OCI-LY1 (cell line): ENCODE data around the gene STUM.

Experiments used
- H2AFZ ChIP-seq: fragments of 200-600 bp; sonication (generic), shearing (Covaris generic); 2 replicates; pipeline ENCODE4 v1.6.0; 2014; ENCODE audit warnings: antibody characterized with exemption, mild to moderate bottlenecking, low read length
- H3F3A ChIP-seq: fragments of 200-600 bp; sonication (generic), shearing (Covaris generic); 2 replicates; pipeline ENCODE4 v1.6.0; 2014; ENCODE audit warnings: mild to moderate bottlenecking, antibody characterized with exemption, low read length, moderate library complexity; ENCODE audit not compliant: insufficient read depth
- H3K27ac ChIP-seq: fragments of 200-600 bp; sonication (generic); 2 replicates; pipeline ENCODE4 v1.5.1; 2014; ENCODE audit warnings: low read length, mixed run types, mild to moderate bottlenecking, low read depth; ENCODE audit not compliant: poor library complexity, severe bottlenecking
- H3K27me3 ChIP-seq: fragments of 200-600 bp; sonication (generic); 2 replicates; pipeline ENCODE4 v1.6.0; 2014; ENCODE audit warnings: antibody characterized with exemption, mild to moderate bottlenecking, low read length, moderate library complexity; ENCODE audit not compliant: insufficient read depth
- H3K36me3 ChIP-seq: fragments of 200-600 bp; sonication (generic); 2 replicates; pipeline ENCODE4 v1.6.1; 2014; ENCODE audit warnings: mild to moderate bottlenecking, antibody characterized with exemption, low read length, moderate library complexity, mixed read lengths; ENCODE audit not compliant: insufficient read depth
- H3K4me1 ChIP-seq: fragments of 200-600 bp; sonication (generic); 2 replicates; pipeline ENCODE4 v1.5.1; 2014; ENCODE audit warnings: mild to moderate bottlenecking, low read length, moderate library complexity; ENCODE audit not compliant: insufficient read depth, severe bottlenecking
- H3K4me2 ChIP-seq: fragments of 200-600 bp; sonication (generic), shearing (Covaris generic); 2 replicates; pipeline ENCODE4 v1.6.1; 2014; ENCODE audit warnings: low read length
- H3K4me3 ChIP-seq: fragments of 200-600 bp; sonication (generic); 2 replicates; pipeline ENCODE4 v1.5.1; 2014; ENCODE audit warnings: low read length, low read depth, mild to moderate bottlenecking, mixed read lengths; ENCODE audit not compliant: poor library complexity, severe bottlenecking
- H3K79me2 ChIP-seq: fragments of 200-600 bp; shearing (Covaris generic); 2 replicates; pipeline ENCODE4 v1.6.1; 2016; ENCODE audit warnings: mixed run types, low read length, mixed read lengths; ENCODE audit not compliant: insufficient read depth
- H3K9ac ChIP-seq: fragments of 200-600 bp; sonication (generic), shearing (Covaris generic); 2 replicates; pipeline ENCODE4 v1.6.1; 2014; ENCODE audit warnings: mild to moderate bottlenecking, low read length, mixed read lengths
- H3K9me2 ChIP-seq: fragments of 200-600 bp; sonication (generic), shearing (Covaris generic); 2 replicates; pipeline ENCODE4 v1.6.1; 2014; ENCODE audit warnings: low read depth, mild to moderate bottlenecking, low read length, mixed read lengths
- H3K9me3 ChIP-seq: fragments of 200-600 bp; shearing (Covaris generic); 2 replicates; pipeline ENCODE4 v1.6.1; 2014; ENCODE audit warnings: low read length, mixed read lengths
- H4K20me1 ChIP-seq: fragments of 200-600 bp; sonication (generic), shearing (Covaris generic); 2 replicates; pipeline ENCODE4 v1.6.0; 2016; ENCODE audit warnings: mild to moderate bottlenecking, low read length; ENCODE audit not compliant: insufficient read depth
- EZH2 ChIP-seq: fragments of 200-600 bp; sonication (generic), shearing (Covaris generic); IDR thresholded peaks from 2 replicates; pipeline ENCODE4 v1.8.0; 2017; ENCODE audit warnings: borderline replicate concordance, mixed run types, mild to moderate bottlenecking, antibody characterized with exemption, low read length, moderate library complexity, mixed read lengths
- TF ChIP-seq, protein P1 (sequence below): fragments of 200-600 bp; sonication (generic), shearing (Covaris generic); IDR thresholded peaks from 2 replicates; pipeline ENCODE4 v1.5.1; 2017; ENCODE audit warnings: mild to moderate bottlenecking, antibody characterized with exemption, low read length, moderate library complexity, mixed read lengths

The STUM gene

DNA sequence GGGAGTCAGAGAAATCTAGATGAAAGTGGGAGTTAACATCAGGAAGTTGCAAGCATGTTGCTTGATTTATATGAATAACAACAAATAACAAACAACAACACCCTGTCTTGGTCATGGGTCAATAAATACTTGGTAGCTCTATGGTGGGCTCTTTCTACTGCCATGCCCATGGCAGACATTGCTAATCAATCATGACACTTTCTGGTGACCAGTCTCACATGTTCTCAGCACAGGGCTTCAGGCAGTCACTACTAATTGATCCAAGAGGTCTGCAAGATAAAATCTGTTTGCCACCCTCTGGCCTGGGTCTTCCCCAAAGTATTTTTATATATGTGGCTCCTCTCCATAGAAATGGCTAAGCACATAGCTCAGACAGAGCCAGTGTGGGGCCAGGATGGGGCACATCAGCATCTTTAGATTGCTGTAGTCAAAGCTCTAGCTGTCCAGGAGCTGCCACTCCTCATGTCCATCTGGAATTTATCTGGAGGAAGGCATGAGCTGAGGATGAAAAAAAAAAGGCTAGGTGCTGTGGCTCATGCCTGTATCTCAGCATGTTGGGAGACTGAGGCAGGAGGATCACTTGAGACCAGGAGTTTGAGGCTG is 51.2 kb downstream of the STUM start:
- Histone ChIP-seq H3K4me2 (no peak overlapping the region), H3K27me3 (peaks cover 4% of the 10 kb centered on the region; the same call in 1 of the 2 replicates), H3K9me2 (no peaks in the 10 kb centered on the region), H3K79me2 (no peaks in the 10 kb centered on the region), H3K4me3 (no peak overlapping the region), H3F3A (no peaks in the 10 kb centered on the region), H3K27ac (no peak overlapping the region), H3K36me3 (no peaks in the 10 kb centered on the region), H4K20me1 (no peaks in the 10 kb centered on the region), H3K9me3 (no peaks in the 10 kb centered on the region), H2AFZ (no peak overlapping the region), H3K9ac (no peak overlapping the region), H3K4me1 (no peaks in the 10 kb centered on the region)
- no peak for TF ChIP-seq EZH2
- TF ChIP-seq, protein P1, sequence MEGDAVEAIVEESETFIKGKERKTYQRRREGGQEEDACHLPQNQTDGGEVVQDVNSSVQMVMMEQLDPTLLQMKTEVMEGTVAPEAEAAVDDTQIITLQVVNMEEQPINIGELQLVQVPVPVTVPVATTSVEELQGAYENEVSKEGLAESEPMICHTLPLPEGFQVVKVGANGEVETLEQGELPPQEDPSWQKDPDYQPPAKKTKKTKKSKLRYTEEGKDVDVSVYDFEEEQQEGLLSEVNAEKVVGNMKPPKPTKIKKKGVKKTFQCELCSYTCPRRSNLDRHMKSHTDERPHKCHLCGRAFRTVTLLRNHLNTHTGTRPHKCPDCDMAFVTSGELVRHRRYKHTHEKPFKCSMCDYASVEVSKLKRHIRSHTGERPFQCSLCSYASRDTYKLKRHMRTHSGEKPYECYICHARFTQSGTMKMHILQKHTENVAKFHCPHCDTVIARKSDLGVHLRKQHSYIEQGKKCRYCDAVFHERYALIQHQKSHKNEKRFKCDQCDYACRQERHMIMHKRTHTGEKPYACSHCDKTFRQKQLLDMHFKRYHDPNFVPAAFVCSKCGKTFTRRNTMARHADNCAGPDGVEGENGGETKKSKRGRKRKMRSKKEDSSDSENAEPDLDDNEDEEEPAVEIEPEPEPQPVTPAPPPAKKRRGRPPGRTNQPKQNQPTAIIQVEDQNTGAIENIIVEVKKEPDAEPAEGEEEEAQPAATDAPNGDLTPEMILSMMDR: no peak

DNA sequence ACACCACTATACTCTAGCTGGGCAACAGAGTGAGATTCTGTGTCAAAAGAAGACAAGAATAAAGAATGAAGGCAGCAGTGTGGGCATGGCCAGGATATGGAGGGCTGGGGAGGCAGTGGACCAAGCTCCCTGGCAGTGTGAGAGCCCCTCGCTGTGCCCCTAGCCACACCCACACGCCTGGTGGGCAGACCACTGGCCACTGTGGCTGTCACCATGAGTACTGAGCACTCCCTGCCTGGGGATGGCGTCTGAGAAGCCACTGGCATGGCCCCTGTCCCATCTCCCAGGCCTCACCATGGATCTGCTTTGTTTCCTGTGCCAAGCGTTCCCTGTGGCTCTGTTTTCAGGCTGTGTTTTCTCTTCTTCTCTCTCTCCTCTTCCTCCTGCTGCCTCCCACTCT is 51.7 kb downstream of the STUM start:
- no peaks in the 10 kb centered on the region for H3K9me3 ChIP-seq

DNA sequence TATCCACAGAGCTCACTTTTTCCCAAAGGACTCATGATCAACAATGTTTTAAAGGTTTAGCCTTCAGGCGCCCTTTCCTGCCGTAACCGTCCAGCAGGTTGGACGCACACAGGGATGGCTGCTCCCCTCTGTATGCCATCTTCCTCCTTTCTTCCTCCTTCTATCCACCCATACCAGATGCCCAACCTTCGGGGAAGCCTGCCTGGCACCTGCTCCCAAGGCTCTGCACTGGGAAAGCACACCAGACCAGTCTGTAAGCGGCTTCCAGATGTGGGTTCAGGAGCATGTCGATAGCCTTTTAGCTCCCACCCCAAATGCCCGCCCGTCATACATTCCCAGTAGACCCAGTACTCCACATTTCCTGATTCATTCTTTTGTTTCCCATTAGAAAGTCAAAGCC is 52.9 kb downstream of the STUM start:
- Histone ChIP-seq H3K27me3 (peaks cover 4% of the 10 kb centered on the region; the same call in 1 of the 2 replicates), H3K9ac (no peak overlapping the region), H3K9me3 (no peaks in the 10 kb centered on the region), H3K4me1 (no peaks in the 10 kb centered on the region), H4K20me1 (no peaks in the 10 kb centered on the region), H2AFZ (no peak overlapping the region), H3K4me2 (no peak overlapping the region), H3K79me2 (no peaks in the 10 kb centered on the region), H3K27ac (no peak overlapping the region), H3F3A (no peaks in the 10 kb centered on the region), H3K36me3 (no peaks in the 10 kb centered on the region), H3K4me3 (no peak overlapping the region), H3K9me2 (no peaks in the 10 kb centered on the region)
- TF ChIP-seq, protein P1: no peak
- TF ChIP-seq EZH2: no peak

More for the DNA sequence above, 51.7 kb downstream of the STUM start:
- no peaks in the 10 kb centered on the region for H3F3A ChIP-seq
- H3K4me2 ChIP-seq: no peak overlapping the region
- peaks cover 4% of the 10 kb centered on the region; the same call in 1 of the 2 replicates for H3K27me3 ChIP-seq
- H3K4me1 ChIP-seq: no peaks in the 10 kb centered on the region
- no peak overlapping the region for H3K4me3 ChIP-seq
- H3K36me3 ChIP-seq: no peaks in the 10 kb centered on the region
- no peak overlapping the region for H3K27ac ChIP-seq
- TF ChIP-seq, protein P1: no peak
- no peak for TF ChIP-seq EZH2
- no peaks in the 10 kb centered on the region for H3K79me2 ChIP-seq
- H3K9me2 ChIP-seq: no peaks in the 10 kb centered on the region
- no peaks in the 10 kb centered on the region for H4K20me1 ChIP-seq
- H2AFZ ChIP-seq: no peak overlapping the region
- H3K9ac ChIP-seq: no peak overlapping the region
